Measurements from ENCODE around the gene COMMD7.
"Not testable (repeated sequence)": the region's sequence is repeated elsewhere in the genome, so short reads cannot be mapped to it uniquely, and the experiment has no call there.

Gene COMMD7

GRCh38 chr20:32767418-32768198 lies 24.3 kb upstream of the COMMD7 start:
- in situ Hi-C loops (cut with MboI; ENCODE audit: low sequenced_read_pairs) = no loop called here

DNA sequence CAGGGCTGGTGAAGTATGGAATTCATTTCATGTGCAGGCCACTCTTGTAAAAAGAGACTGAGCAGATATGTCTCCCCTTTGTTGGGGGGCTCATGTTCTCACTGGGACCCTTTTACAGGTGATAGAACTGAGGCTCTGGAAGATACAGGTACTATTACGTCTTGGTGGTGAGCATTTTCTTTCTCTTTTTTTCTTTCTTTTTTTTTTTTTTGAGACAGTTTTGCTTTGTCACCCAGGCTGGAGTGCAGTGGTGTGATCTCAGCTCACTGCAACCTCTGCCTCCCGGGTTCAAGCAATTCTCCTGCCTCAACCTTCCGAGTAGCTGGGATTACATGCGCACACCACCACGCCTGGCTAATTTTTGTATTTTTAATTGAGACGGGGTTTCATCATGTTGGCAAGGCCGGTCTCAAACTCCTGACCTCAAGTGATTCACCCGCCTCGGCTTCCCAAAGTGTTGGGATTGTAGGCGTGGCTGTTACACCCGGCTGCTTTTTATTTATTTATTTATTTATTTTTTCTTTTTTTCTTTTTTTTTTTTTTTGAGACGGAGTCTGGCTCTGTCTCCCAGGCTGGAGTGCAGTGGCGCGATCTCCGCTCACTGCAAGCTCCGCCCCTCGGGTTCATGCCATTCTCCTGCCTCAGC lies 22.1 kb upstream of the COMMD7 start:
- in situ Hi-C loops (cut with MboI; ENCODE audit: low sequenced_read_pairs) = not testable (repeated sequence)

GRCh38 chr20:32764005-32764960 lies 21.0 kb upstream of the COMMD7 start:
- in situ Hi-C loops (cut with MboI; ENCODE audit: low sequenced_read_pairs) = no loop called here

DNA sequence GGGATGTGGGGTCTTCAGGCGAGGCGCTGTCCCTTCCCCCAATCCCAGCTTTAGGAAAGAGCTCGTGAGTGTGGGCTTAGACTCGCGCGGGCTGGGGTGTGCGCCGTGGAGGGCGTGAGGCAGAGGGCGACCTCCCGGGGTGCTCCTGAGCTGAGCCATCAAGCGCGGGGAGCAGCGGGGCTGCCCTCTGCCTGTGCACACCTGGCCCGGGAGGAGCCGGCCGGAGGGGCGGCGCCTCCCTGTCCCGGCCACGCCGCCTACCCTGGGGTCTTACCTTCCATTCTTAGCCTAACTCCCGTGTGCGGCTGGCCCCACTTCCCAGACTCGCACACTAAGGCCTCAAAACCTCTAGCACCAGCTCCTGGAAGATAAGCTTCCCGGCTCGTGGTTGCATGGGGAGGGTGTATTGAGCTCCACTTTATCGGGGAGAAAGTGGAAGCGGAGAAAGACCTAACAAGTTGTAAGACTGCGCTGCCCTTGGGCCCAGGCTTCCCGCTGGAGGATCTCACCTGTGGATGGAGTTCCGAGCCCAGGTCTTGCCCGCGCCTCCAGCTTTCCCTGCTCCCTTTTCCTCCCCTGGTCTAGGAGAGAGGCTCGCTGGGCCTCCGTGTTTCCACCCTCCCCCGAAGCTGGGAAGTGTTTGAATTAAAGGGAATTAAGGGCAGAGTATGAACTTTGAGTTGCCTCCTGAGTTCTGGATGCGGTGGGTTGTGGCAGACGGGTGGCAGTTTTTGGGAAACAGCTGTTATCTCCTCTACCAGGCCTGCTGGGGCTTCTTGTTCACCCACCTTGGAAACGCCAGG lies 20.1 kb upstream of the COMMD7 start:
- in situ Hi-C loops (cut with MboI; ENCODE audit: low sequenced_read_pairs) = no loop called here

DNA sequence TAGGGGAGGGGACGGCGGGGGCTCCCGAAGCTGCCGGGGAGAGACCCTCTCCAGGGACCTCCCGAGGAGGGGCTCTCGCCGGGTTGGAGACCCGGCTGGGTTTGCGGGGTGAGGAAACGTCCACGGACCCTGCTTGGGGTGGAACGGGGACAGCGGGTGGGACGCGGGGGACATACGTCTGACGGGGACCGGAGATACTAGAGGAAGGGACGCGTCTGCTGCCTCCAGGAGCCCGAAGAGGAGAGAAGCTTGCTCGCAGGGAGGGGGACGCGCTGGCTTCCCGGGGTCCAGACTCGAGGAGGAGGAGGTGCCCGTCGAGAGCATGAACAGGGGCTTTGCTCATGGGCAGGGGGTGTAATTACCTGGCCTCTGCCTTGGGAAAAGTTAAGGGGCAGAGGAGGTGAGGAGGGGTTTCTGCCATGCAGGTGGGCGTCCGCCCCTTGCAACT lies 19.5 kb upstream of the COMMD7 start:
- in situ Hi-C loops (cut with MboI; ENCODE audit: low sequenced_read_pairs) = no loop called here

GRCh38 chr20:32761831-32762753 lies 18.8 kb upstream of the COMMD7 start, which contains the start of gene DNMT3B:
Gene DNMT3B (plus strand): TSS chr20:32762385. CDS start chr20:32780324, 17,939 bp downstream.
- in situ Hi-C loops (cut with MboI; ENCODE audit: low sequenced_read_pairs) = no loop called here

DNA sequence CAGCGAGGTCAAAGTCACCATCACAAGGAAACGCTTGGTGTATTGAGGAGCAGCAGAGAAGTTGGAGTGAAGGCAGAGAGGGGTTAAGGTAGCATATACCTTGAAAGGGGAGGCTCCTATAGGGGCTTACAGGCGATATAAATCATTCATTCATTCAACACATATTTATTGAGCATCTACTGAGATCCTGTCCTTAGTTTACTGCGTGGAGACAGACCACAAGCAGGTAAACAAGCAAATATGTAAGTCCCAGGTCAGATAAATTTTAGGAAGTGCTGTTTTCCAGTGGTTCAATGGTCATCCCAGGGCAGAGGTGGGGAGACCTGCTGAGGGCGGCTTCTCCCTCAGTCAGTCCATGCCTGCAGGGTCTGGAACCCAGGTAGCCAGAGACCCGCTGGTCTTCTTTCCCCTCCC lies 18.2 kb upstream of the COMMD7 start:
- in situ Hi-C loops (cut with MboI; ENCODE audit: low sequenced_read_pairs) = no loop called here

DNA sequence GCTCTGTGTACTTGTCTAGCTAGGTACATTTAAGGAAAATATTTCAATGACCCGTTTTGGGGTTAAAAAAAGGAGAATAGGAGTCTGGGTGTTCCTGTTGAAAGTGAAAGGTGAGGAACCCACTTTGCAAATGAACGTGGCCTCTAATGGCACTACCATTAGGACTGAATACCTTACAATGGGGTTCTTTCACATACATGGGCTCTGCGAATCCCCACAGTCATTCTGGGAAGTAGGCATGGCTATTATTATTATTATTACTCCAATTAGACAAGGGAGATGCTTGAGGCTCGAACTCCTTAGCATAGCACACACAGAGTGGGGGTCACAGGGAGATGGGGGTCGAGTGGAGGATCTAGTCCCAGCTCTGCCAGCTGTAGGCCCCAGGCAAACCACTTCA lies 12.9 kb upstream of the COMMD7 start:
- in situ Hi-C loops (cut with MboI; ENCODE audit: low sequenced_read_pairs) = no loop called here

- in situ Hi-C loops (cut with MboI; ENCODE audit: low sequenced_read_pairs) = no loop called here
These were observed 10.5 kb upstream of the COMMD7 start for GRCh38 chr20:32753731-32754130.

DNA sequence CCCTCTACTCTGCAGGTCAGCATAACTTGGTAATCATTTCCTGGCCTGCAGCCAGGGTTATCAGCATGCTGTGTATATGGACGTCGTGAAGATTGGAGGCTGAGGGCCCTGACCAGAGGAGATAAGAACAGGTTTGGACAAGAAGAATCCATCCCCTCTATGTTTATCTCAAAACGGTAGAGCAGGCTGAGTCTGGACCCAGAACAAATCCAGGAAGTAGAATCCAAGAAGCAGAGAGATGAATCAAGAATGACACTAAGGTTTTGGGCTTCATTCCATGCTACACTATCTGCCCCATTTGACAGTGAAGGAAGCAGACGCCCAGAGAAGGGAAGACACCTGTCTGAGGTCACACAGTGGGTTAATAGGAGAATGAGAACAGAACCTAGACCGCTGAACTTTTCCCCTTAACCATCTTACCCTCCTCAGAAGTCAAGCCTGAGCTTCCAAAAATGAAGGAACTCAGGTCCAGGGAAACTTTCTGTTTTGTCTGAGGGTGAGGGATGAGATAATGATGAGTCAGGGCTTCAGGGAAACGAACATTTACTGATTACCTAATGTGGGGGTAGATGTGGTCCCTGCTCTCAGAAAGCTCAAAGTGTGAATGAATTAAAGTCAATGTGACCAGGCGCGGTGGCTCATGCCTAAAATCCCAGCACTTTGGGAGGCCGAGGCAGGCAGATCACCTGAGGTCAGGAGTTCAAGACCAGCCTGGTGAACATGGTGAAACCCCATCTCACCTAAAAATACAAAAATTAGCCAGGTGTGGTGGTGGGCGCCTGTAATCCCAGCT lies 9.4 kb upstream of the COMMD7 start:
- in situ Hi-C loops (cut with MboI; ENCODE audit: low sequenced_read_pairs) = no loop called here

GRCh38 chr20:32751702-32752457 lies 8.6 kb upstream of the COMMD7 start:
- in situ Hi-C loops (cut with MboI; ENCODE audit: low sequenced_read_pairs) = no loop called here

GRCh38 chr20:32751293-32751692 lies 8.0 kb upstream of the COMMD7 start:
- in situ Hi-C loops (cut with MboI; ENCODE audit: low sequenced_read_pairs) = no loop called here

GRCh38 chr20:32749914-32750637 lies 6.8 kb upstream of the COMMD7 start:
- in situ Hi-C loops (cut with MboI; ENCODE audit: low sequenced_read_pairs) = no loop called here

DNA sequence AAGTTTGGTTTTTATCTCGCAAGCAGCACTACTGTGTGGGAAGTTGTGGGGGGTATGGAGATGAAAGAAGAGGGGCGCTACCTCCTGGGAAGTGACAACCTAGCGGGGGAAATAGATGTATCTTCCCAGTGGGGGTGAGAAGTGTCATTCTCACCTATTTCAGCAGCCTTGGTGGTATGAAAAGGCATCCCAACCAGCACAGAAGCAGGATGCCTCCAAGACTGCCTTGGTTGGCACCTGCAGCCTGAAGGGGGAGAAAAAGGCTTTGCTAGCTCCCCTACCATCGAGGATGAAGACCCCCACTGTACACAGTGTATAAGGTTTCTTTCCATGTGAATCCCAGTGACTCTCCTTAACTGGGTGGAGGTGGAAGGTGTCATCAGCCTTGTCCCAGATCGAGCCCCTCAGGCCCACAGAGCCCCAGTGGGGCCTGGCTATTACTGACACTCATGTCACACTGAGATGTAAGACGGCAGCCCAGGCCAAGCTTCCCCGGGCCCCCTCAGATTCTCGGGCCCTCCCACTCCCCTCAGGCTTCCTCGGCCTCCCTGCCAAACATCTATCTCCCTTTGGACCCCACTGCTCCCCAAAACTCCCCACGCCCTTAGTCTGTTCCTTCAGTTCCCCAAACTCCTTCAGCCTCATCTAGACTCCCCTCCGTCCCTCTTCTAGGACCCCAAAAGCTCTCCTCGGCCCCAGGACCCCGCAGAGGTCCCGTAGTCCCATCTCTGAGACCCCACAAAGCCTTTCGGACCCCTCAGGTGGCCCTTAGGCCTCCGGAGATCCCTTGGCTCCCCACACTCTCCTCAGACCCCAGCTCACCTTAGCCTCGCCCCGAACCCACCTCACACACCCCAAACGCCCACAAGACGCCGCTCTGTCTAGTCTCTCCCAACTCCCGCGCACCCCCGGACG lies 688 bp downstream of the COMMD7 start:
- in situ Hi-C loops (cut with MboI; ENCODE audit: low sequenced_read_pairs) = no loop called here

DNA sequence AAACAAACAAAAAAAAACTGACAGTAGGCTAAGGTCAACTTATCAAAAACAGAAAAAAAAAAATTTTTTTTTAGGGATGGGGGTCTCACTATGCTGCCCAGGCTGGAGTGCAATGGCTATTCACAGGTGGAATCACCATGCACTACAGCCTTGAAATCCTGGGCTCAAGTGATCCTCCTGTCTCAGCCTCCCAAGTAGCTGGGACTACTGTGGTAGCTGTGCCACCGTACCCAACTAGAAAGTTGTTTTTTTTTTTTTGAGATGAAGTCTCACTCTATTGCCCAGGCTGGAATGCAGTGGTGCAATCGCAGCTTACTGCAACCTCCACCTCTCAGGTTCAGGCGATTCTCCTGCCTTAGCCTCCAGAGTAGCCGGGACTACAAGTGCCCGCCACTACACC lies 2.1 kb downstream of the COMMD7 start:
- in situ Hi-C loops (cut with MboI; ENCODE audit: low sequenced_read_pairs) = no loop called here
